IMR-90 (cell line): ENCODE measurements around the gene SEC61A1. TPM values are rescaled to one million over a fixed set of nuclear protein-coding genes. Genes with fewer than 3 reads are reported as not detected.

Experiments used
- ATAC-seq: fragments of 200-7000 bp; cut with Tn5 transposase; 2 replicates; pipeline ENCODE4 v1.9.1; 2020; ENCODE audit warnings: low read depth, mild to moderate bottlenecking, moderate library complexity
- BruUV-seq: library from RNA; stranded (reverse); fragments of 400-500 nt; replicated peaks from 2 replicates; lab custom pipeline; 2021; lab: Mats Ljungman, UMichigan
- CTCF ChIA-PET: fragments of 300-600 bp; formaldehyde crosslinking; extraction: SDS; loops from one replicate; lab custom pipeline; 2021; ENCODE audit warnings: antibody characterized with exemption; lab: Yijun Ruan, JAX
- POLR2A ChIA-PET: fragments of 300-600 bp; sonication (Branson Sonifier 250); formaldehyde crosslinking; loops from one replicate; lab custom pipeline; 2022; ENCODE audit warnings: antibody characterized with exemption; ENCODE audit not compliant: unreplicated experiment; lab: Charles Lee
- DNase-seq: peaks from one replicate; pipeline ENCODE4 v3.0.0; 2013
- H2AFZ ChIP-seq: replicated peaks from 2 replicates; pipeline ENCODE3; 2013; ENCODE audit warnings: low read length, mild to moderate bottlenecking; ENCODE audit not compliant: poor library complexity
- H2AK5ac ChIP-seq: 2 replicates; pipeline ENCODE4 v1.6.1; 2013; ENCODE audit warnings: low read depth, low read length, inconsistent platforms
- H2AK9ac ChIP-seq: replicated peaks from 2 replicates; pipeline ENCODE3; 2013; ENCODE audit warnings: mild to moderate bottlenecking, low read depth, low read length, moderate library complexity; ENCODE audit not compliant: poor library complexity
- H2BK120ac ChIP-seq: 2 replicates; pipeline ENCODE4 v1.6.1; 2013; ENCODE audit warnings: low read depth, low read length, inconsistent platforms
- H2BK15ac ChIP-seq: 3 replicates; pipeline ENCODE4 v1.6.1; 2013; ENCODE audit warnings: low read depth, low read length, inconsistent platforms
- H2BK20ac ChIP-seq: 2 replicates; pipeline ENCODE4 v1.6.1; 2013; ENCODE audit warnings: low read depth, mild to moderate bottlenecking, inconsistent platforms, low read length, moderate library complexity
- H2BK5ac ChIP-seq: 2 replicates; pipeline ENCODE4 v1.6.1; 2013; ENCODE audit warnings: mild to moderate bottlenecking, low read depth, low read length, inconsistent platforms; ENCODE audit not compliant: poor library complexity, severe bottlenecking
- H3K14ac ChIP-seq: replicated peaks from 2 replicates; pipeline ENCODE4 v1.6.1; 2013; ENCODE audit warnings: low read depth, low read length, inconsistent platforms
- H3K18ac ChIP-seq: 2 replicates; pipeline ENCODE4 v1.6.1; 2013; ENCODE audit warnings: low read depth, low read length, control low read depth
- H3K23ac ChIP-seq: 2 replicates; pipeline ENCODE4 v1.6.1; 2013; ENCODE audit warnings: low read depth, low read length, inconsistent platforms
- H3K27ac ChIP-seq: 2 replicates; pipeline ENCODE4 v1.5.1; 2013; ENCODE audit warnings: mild to moderate bottlenecking, control low read depth, low read length; ENCODE audit not compliant: insufficient read depth
- H3K27me3 ChIP-seq: 2 replicates; pipeline ENCODE4 v1.6.1; 2013; ENCODE audit warnings: low read length; ENCODE audit not compliant: control insufficient read depth, insufficient read depth
- H3K36me3 ChIP-seq: 2 replicates; pipeline ENCODE4 v1.6.1; 2013; ENCODE audit warnings: low read length, mixed read lengths; ENCODE audit not compliant: control insufficient read depth, insufficient read depth
- H3K4ac ChIP-seq: 2 replicates; pipeline ENCODE4 v1.6.1; 2013; ENCODE audit warnings: low read depth, low read length, inconsistent platforms
- H3K4me1 ChIP-seq: 2 replicates; pipeline ENCODE4 v1.6.1; 2013; ENCODE audit warnings: low read length, mixed read lengths; ENCODE audit not compliant: control insufficient read depth, insufficient read depth
- H3K4me2 ChIP-seq: 2 replicates; pipeline ENCODE4 v1.6.1; 2013; ENCODE audit warnings: low read depth, mild to moderate bottlenecking, control low read depth, low read length, moderate library complexity
- H3K4me3 ChIP-seq: 2 replicates; pipeline ENCODE4 v1.5.1; 2013; ENCODE audit warnings: low read depth, mild to moderate bottlenecking, control low read depth, low read length, moderate library complexity; ENCODE audit not compliant: insufficient read depth
- H3K56ac ChIP-seq: 2 replicates; pipeline ENCODE4 v1.6.1; 2013; ENCODE audit warnings: low read length, inconsistent platforms; ENCODE audit not compliant: insufficient read depth; ENCODE audit errors: extremely low read depth
- H3K79me1 ChIP-seq, 2 experiments: 2 replicates each; pipeline ENCODE4 v1.6.1; 2013; ENCODE audit warnings: low read length in 2 of 2, inconsistent platforms in 1 of 2, low read depth in 1 of 2
- H3K9ac ChIP-seq: 2 replicates; pipeline ENCODE4 v1.6.1; 2013; ENCODE audit warnings: low read depth, low read length, control low read depth
- H3K9me1 ChIP-seq: 2 replicates; pipeline ENCODE4 v1.6.1; 2013; ENCODE audit warnings: low read length, inconsistent platforms; ENCODE audit not compliant: insufficient read depth
- H3K9me3 ChIP-seq: 2 replicates; pipeline ENCODE4 v1.6.1; 2013; ENCODE audit warnings: low read length; ENCODE audit not compliant: control insufficient read depth, insufficient read depth
- H4K20me1 ChIP-seq: 2 replicates; pipeline ENCODE4 v1.6.1; 2013; ENCODE audit warnings: low read length, inconsistent platforms; ENCODE audit not compliant: insufficient read depth
- H4K5ac ChIP-seq: 2 replicates; pipeline ENCODE4 v1.6.1; 2013; ENCODE audit warnings: mild to moderate bottlenecking, low read depth, low read length, control low read depth
- H4K8ac ChIP-seq, 2 experiments: 2 replicates each; pipeline ENCODE4 v1.6.1; 2013; ENCODE audit warnings: low read depth in 2 of 2, low read length in 2 of 2, control low read depth in 1 of 2, inconsistent platforms in 1 of 2
- H4K91ac ChIP-seq: 2 replicates; pipeline ENCODE4 v1.6.1; 2013; ENCODE audit warnings: low read depth, low read length, inconsistent platforms; ENCODE audit not compliant: insufficient read depth
- BHLHE40 ChIP-seq: fragments of 150-350 bp; IDR thresholded peaks from 2 replicates; pipeline ENCODE4 v1.6.1; 2016; ENCODE audit warnings: mild to moderate bottlenecking, low read depth, low read length
- CEBPB ChIP-seq: IDR thresholded peaks from 2 replicates; pipeline ENCODE4 v1.6.1; 2012; ENCODE audit warnings: low read depth, low read length, improper control_type of control experiment
- CHD1 ChIP-seq: IDR thresholded peaks from 2 replicates; pipeline ENCODE4 v1.6.1; 2012; ENCODE audit warnings: low read depth, low read length, improper control_type of control experiment
- ELK1 ChIP-seq: fragments of 150-350 bp; IDR thresholded peaks from 2 replicates; pipeline ENCODE4 v1.6.1; 2016; ENCODE audit warnings: low read depth, mild to moderate bottlenecking, low read length, moderate library complexity, borderline replicate concordance
- FOS ChIP-seq: fragments of 150-350 bp; IDR thresholded peaks from 2 replicates; pipeline ENCODE4 v1.6.1; 2016; ENCODE audit warnings: low read depth, low read length
- MAFK ChIP-seq: IDR thresholded peaks from 2 replicates; pipeline ENCODE4 v1.6.1; 2012; ENCODE audit warnings: low read depth, low read length, improper control_type of control experiment
- MAZ ChIP-seq: IDR thresholded peaks from 2 replicates; pipeline ENCODE4 v1.6.1; 2012; ENCODE audit warnings: low read depth, mild to moderate bottlenecking, low read length, improper control_type of control experiment, moderate library complexity, borderline replicate concordance
- MXI1 ChIP-seq: IDR thresholded peaks from 2 replicates; pipeline ENCODE4 v1.6.1; 2012; ENCODE audit warnings: low read depth, mild to moderate bottlenecking, low read length, moderate library complexity, borderline replicate concordance
- POLR2A ChIP-seq: IDR thresholded peaks from 2 replicates; pipeline ENCODE4 v1.6.1; 2012; ENCODE audit warnings: mild to moderate bottlenecking, low read depth, low read length
- RCOR1 ChIP-seq: IDR thresholded peaks from 2 replicates; pipeline ENCODE4 v1.6.1; 2012; ENCODE audit warnings: mild to moderate bottlenecking, low read length, improper control_type of control experiment; ENCODE audit not compliant: insufficient replicate concordance
- RFX5 ChIP-seq: IDR thresholded peaks from 2 replicates; pipeline ENCODE4 v1.8.0; 2012; ENCODE audit warnings: low read depth, mild to moderate bottlenecking, low read length, moderate library complexity
- SMC3 ChIP-seq: fragments of 150-350 bp; IDR thresholded peaks from 2 replicates; pipeline ENCODE4 v1.6.1; 2016; ENCODE audit warnings: low read depth, mild to moderate bottlenecking, antibody characterized with exemption, low read length, moderate library complexity
- WGBS, 2 experiments: methylation state at CpG; one replicate each; pipeline versions ENCODE4 v1.1.5 to v1.1.7; 2013; ENCODE audit warnings: missing lambda C conversion rate in 2 of 2; ENCODE audit not compliant: insufficient read length in 1 of 2; ENCODE audit errors: extremely low coverage in 2 of 2; 5-methylcytosine and 5-hydroxymethylcytosine counted together
- dilution Hi-C: fragments of 300-500 bp; cut with HindIII; formaldehyde crosslinking; loops from one replicate; pipeline ENCODE4 v1.14.3; 2018; ENCODE audit warnings: low sequenced_read_pairs; ENCODE audit not compliant: unreplicated experiment
- in situ Hi-C: fragments of 300-500 bp; cut with MboI; formaldehyde crosslinking; loops from 3 replicates; pipeline ENCODE4 v1.14.3; 2019; ENCODE audit warnings: low sequenced_read_pairs, inconsistent platforms, mixed read lengths
- intact Hi-C: fragments of 100-400 bp; cut with micrococcal nuclease; formaldehyde crosslinking; loops from 2 replicates; pipeline ENCODE4 v1.10.0; 2022
- polyA plus RNA-seq, 3 experiments: library from polyadenylated mRNA; depleted of rRNA; stranded (reverse); fragments of >200 nt; gene quantifications; 2 replicates each; pipeline ENCODE4 v1.2.3, GENCODE V29; 2012; ENCODE audit warnings: low replicate concordance in 1 of 3
- total RNA-seq: library from RNA; depleted of rRNA; stranded (reverse); fragments of >200 nt; gene quantifications from 2 replicates; pipeline ENCODE4 v1.2.3, GENCODE V29; 2012
- TF ChIP-seq, protein P1 (sequence below): fragments of 150-350 bp; IDR thresholded peaks from 2 replicates; pipeline ENCODE4 v1.6.1; 2017; ENCODE audit warnings: mild to moderate bottlenecking, antibody characterized with exemption, low read length, low read depth
- TF ChIP-seq, protein P2 (sequence below): conservative IDR thresholded peaks from 2 replicates; pipeline ENCODE4 v1.5.1; 2012; ENCODE audit warnings: mild to moderate bottlenecking, low read depth, low read length, improper control_type of control experiment

SEC61A1 gene
- total and polyA plus RNA-seq, 2 of the 4 experiments (the other 2 are of a cell fraction) = 377 to 478 TPM

- ChIA-PET CTCF (no interaction called here), POLR2A (no interaction called here)
- BruUV-seq = no TSS peak
- Histone ChIP-seq H3K4me1 (no peaks in the 10 kb centered on the region), H4K20me1 (no peaks in the 10 kb centered on the region), H3K9me1 (no peaks in the 10 kb centered on the region), H2BK20ac (no peak overlapping the region), H3K18ac (no peak overlapping the region), H2BK15ac (no peak overlapping the region), H3K4me3 (no peak overlapping the region), H4K5ac (no peak overlapping the region), H3K36me3 (no peaks in the 10 kb centered on the region), H4K91ac (no peak overlapping the region), H2BK5ac (no peak overlapping the region), H3K27ac (no peak overlapping the region), H3K4me2 (no peak overlapping the region), H2AK5ac (no peak overlapping the region), H2BK120ac (no peak overlapping the region), H4K8ac (no peak overlapping the region), H3K27me3 (peaks cover 27% of the 10 kb centered on the region), H3K23ac (no peak overlapping the region), H3K9ac (no peak overlapping the region), H3K14ac (no peak overlapping the region), H3K79me1 (no peaks in the 10 kb centered on the region), H2AFZ (no peak overlapping the region), H3K4ac (no peak overlapping the region), H2AK9ac (no peak overlapping the region), H3K9me3 (no peaks in the 10 kb centered on the region), H3K56ac (no peak overlapping the region)
- intact Hi-C loops (no loop called here), in situ Hi-C loops (no loop called here), dilution Hi-C loops (no loop called here)
- TF ChIP-seq MAZ (no peak), RFX5 (no peak), BHLHE40 (no peak), POLR2A (no peak), RCOR1 (no peak), CHD1 (no peak), MAFK (no peak), FOS (no peak), MXI1 (no peak), CEBPB (no peak), ELK1 (no peak), SMC3 (no peak)
- TF ChIP-seq, protein P1, sequence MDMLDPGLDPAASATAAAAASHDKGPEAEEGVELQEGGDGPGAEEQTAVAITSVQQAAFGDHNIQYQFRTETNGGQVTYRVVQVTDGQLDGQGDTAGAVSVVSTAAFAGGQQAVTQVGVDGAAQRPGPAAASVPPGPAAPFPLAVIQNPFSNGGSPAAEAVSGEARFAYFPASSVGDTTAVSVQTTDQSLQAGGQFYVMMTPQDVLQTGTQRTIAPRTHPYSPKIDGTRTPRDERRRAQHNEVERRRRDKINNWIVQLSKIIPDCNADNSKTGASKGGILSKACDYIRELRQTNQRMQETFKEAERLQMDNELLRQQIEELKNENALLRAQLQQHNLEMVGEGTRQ = no peak
- TF ChIP-seq, protein P2, sequence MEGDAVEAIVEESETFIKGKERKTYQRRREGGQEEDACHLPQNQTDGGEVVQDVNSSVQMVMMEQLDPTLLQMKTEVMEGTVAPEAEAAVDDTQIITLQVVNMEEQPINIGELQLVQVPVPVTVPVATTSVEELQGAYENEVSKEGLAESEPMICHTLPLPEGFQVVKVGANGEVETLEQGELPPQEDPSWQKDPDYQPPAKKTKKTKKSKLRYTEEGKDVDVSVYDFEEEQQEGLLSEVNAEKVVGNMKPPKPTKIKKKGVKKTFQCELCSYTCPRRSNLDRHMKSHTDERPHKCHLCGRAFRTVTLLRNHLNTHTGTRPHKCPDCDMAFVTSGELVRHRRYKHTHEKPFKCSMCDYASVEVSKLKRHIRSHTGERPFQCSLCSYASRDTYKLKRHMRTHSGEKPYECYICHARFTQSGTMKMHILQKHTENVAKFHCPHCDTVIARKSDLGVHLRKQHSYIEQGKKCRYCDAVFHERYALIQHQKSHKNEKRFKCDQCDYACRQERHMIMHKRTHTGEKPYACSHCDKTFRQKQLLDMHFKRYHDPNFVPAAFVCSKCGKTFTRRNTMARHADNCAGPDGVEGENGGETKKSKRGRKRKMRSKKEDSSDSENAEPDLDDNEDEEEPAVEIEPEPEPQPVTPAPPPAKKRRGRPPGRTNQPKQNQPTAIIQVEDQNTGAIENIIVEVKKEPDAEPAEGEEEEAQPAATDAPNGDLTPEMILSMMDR = no peak
- WGBS, 2 experiments = 70% methylated on average over 2 of the region's 10 CpGs; no CpG with 5 or more reads in 1 of the 2 experiments
- ATAC-seq (no peak), DNase-seq (no peak)
Observed at GRCh38 chr3:128021768-128022372, 30.4 kb upstream of the SEC61A1 start.
